ENCODE measurements around the gene ASB8.

- no peak for TF ChIP-seq CTCF (IDR thresholded peaks at IDR 0.05)
- TF ChIP-seq SIN3A (IDR thresholded peaks at IDR 0.05; ENCODE audit: borderline replicate concordance, insufficient read depth, low read depth, low read length) = no peak
- no peak for TF ChIP-seq POLR2AphosphoS5 (IDR thresholded peaks at IDR 0.05; ENCODE audit: low read depth, low read length)
- no peak for TF ChIP-seq TCF7L2 (IDR thresholded peaks at IDR 0.05; ENCODE audit: low read depth, low read length)
- TF ChIP-seq REST (IDR thresholded peaks at IDR 0.05; ENCODE audit: insufficient read depth in 1 of 2, low read depth in 2 of 2, low read length in 1 of 2) = no peak
Observed at GRCh38 chr12:48110691-48111311, 46.5 kb downstream of the ASB8 start.
